ENCODE measurements around the gene FIGNL2.
"Not testable (repeated sequence)": the region's sequence is repeated elsewhere in the genome, so short reads cannot be mapped to it uniquely, and the experiment has no call there.

The FIGNL2 gene

GRCh38 chr12:51848326-51848727 is at the start of gene FIGNL2:
Gene FIGNL2, minus strand, starts transcription at chr12:51848718. Its CDS starts 26,305 bp downstream, at chr12:51822413.
- no peak for DNase-seq

GRCh38 chr12:51897181-51897580 is 48.7 kb upstream of the FIGNL2 start:
- DNase-seq = no peak

- DNase-seq = no peak
Observed at GRCh38 chr12:51896236-51896635, 47.7 kb upstream of the FIGNL2 start.

GRCh38 chr12:51895378-51896135 is 47.0 kb upstream of the FIGNL2 start:
- no peak for DNase-seq

- DNase-seq = no peak
Observed at GRCh38 chr12:51893786-51894185, 45.3 kb upstream of the FIGNL2 start.

- DNase-seq = no peak
Observed at GRCh38 chr12:51891843-51892242, 43.3 kb upstream of the FIGNL2 start.

- no peak for DNase-seq
Observed at GRCh38 chr12:51890511-51891171, 42.1 kb upstream of the FIGNL2 start.

GRCh38 chr12:51890133-51890464 is 41.6 kb upstream of the FIGNL2 start:
- no peak for DNase-seq

- DNase-seq = no peak
Observed at GRCh38 chr12:51889216-51890132, 41.0 kb upstream of the FIGNL2 start.

GRCh38 chr12:51888316-51889215 is 40.0 kb upstream of the FIGNL2 start:
- DNase-seq = no peak

- DNase-seq = no peak
Observed at GRCh38 chr12:51887476-51888315, 39.2 kb upstream of the FIGNL2 start, which contains the start of gene ANKRD33. Gene ANKRD33, plus strand, starts transcription at chr12:51888103. Its CDS starts 84 bp downstream, at chr12:51888187.

GRCh38 chr12:51886021-51886710 is 37.6 kb upstream of the FIGNL2 start:
- peak in 1 of 2 experiments; percentile 19 for DNase-seq

GRCh38 chr12:51885294-51886020 is 36.9 kb upstream of the FIGNL2 start:
- not testable (repeated sequence) for DNase-seq

- no peak for DNase-seq
Observed at GRCh38 chr12:51884676-51885229, 36.2 kb upstream of the FIGNL2 start.

- DNase-seq = no peak
Observed at GRCh38 chr12:51883998-51884675, 35.6 kb upstream of the FIGNL2 start.

GRCh38 chr12:51883295-51883694 is 34.8 kb upstream of the FIGNL2 start:
- no peak for DNase-seq

- DNase-seq = no peak
Observed at GRCh38 chr12:51879102-51879501, 30.6 kb upstream of the FIGNL2 start.

GRCh38 chr12:51874486-51874885 is 26.0 kb upstream of the FIGNL2 start:
- DNase-seq = no peak

- no peak for DNase-seq
Observed at GRCh38 chr12:51874000-51874399, 25.5 kb upstream of the FIGNL2 start.

Measured in activated CD4-positive, alpha-beta T cell treated with anti-CD3 and anti-CD28 coated beads, Interleukin-2, amount 50 U/mL, for 4 hours (primary cell).